IgD-negative memory B cell (primary cell): ENCODE measurements around the gene CCDC85A. TPM values are rescaled to one million over a fixed set of nuclear protein-coding genes. Genes with fewer than 3 reads are reported as not detected.

Experiments used
- H3K27ac Mint-ChIP-seq, 3 donors: one replicate each; pipeline ENCODE4 v1.8.0; 2020 to 2022; ENCODE audit warnings: mild to moderate bottlenecking in 3 of 3, mixed read lengths in 3 of 3, moderate library complexity in 1 of 3
- H3K27me3 Mint-ChIP-seq: one replicate; pipeline ENCODE4 v1.8.0; 2021; ENCODE audit warnings: mixed read lengths
- H3K36me3 Mint-ChIP-seq: one replicate; pipeline ENCODE4 v1.8.0; 2020; ENCODE audit warnings: mild to moderate bottlenecking, mixed read lengths
- H3K4me1 Mint-ChIP-seq, 3 donors: one replicate each; pipeline ENCODE4 v1.8.0; 2020 to 2022; ENCODE audit warnings: mixed read lengths in 3 of 3, mild to moderate bottlenecking in 1 of 3
- H3K4me3 Mint-ChIP-seq, 4 donors: one replicate each; pipeline ENCODE4 v1.8.0; 2020 to 2022; ENCODE audit warnings: mild to moderate bottlenecking in 4 of 4, mixed read lengths in 4 of 4, moderate library complexity in 3 of 4
- H3K9me3 Mint-ChIP-seq, 3 donors: one replicate each; pipeline ENCODE4 v1.8.0; 2020 to 2021; ENCODE audit warnings: mixed read lengths in 3 of 3, mild to moderate bottlenecking in 1 of 3
- polyA plus RNA-seq: library from polyadenylated mRNA; unstranded; fragments of 300-500 nt; fragmentation: Illumina TruSeq; gene quantifications from one replicate; pipeline ENCODE4 v1.2.3, GENCODE V29; 2021

Gene CCDC85A
- polyA plus RNA-seq, 1 donor from 2014 or later: 0.15 TPM

DNA sequence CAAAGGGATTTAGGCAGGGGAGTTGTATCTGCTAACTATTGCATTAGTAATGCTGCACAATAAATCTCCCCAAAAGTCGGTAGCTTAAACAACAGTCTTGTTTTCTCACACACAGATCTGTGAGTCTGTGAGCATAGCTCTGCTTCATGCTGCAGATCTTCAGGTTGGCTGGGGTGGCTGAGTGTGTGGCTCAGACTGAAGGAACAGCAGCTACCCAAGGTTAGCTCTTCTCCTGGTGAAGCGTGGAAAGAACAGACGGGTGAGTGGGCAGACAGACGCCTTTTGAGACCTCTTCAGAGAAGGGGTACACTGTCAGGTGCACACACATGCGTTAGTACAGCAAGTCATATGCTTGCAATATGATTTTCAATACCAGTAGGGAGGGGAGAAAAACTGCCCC, 3.9 kb upstream of the CCDC85A start:
- Mint-ChIP-seq H3K9me3 (peaks cover 0 to 4% (median 0%) of the 10 kb centered on the region in 3 donors), H3K4me1 (peaks cover 0 to 5% (median 2%) of the 10 kb centered on the region in 3 donors), H3K27me3 (peaks cover 28% of the 10 kb centered on the region), H3K36me3 (no peaks in the 10 kb centered on the region), H3K27ac (no peak overlapping the region), H3K4me3 (no peak overlapping the region)

GRCh38 chr2:56182420-56182819, 1.4 kb upstream of the CCDC85A start:
- Mint-ChIP-seq H3K36me3 (no peaks in the 10 kb centered on the region), H3K27ac (no peak overlapping the region), H3K9me3 (peaks cover 0 to 4% (median 0%) of the 10 kb centered on the region in 3 donors), H3K27me3 (peaks cover 38% of the 10 kb centered on the region), H3K4me1 (peaks cover 0 to 7% (median 5%) of the 10 kb centered on the region in 3 donors), H3K4me3 (peak overlapping the region in 1 of 4 donors; percentile 60)

- Mint-ChIP-seq H3K27me3 (peaks cover 32% of the 10 kb centered on the region), H3K4me3 (peak overlapping the region in 2 of 4 donors; percentile 55 to 73), H3K4me1 (peaks cover 0 to 7% (median 5%) of the 10 kb centered on the region in 3 donors), H3K9me3 (peaks cover 0 to 4% (median 0%) of the 10 kb centered on the region in 3 donors), H3K36me3 (no peaks in the 10 kb centered on the region), H3K27ac (no peak overlapping the region)
These were observed 766 bp downstream of the CCDC85A start for GRCh38 chr2:56184500-56185011.

DNA sequence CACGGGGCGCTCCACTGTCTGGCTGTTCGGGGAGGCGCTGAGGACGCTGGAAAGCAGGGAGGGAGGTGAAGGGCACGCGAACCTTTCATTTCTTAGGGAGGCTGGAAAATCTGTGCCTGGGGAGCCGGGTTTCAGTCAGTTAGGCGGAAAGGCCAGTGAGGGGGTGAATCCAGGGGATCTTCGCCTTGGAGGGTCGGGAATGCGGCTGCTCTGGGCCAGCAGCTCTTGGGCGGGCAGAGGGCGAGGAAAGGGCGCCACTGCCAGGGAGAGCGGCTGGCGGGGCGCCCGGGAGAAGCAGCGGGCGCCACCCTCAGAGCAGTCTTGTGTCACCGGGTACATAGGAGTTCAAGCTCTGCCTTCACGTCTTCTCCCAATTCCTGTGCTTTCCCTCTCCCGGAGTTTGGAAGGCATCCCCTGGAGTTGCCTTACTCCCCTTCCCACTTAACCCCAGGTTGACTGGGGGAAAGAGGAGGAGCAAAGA, 1.4 kb downstream of the CCDC85A start:
- peaks cover 32% of the 10 kb centered on the region for H3K27me3 Mint-ChIP-seq
- H3K27ac Mint-ChIP-seq: peak overlapping the region in 2 of 3 donors; percentile 43 to 74
- H3K4me3 Mint-ChIP-seq: peak overlapping the region; percentile 19 to 73 (median 43)
- no peaks in the 10 kb centered on the region for H3K36me3 Mint-ChIP-seq
- peaks cover 0 to 4% (median 0%) of the 10 kb centered on the region in 3 donors for H3K9me3 Mint-ChIP-seq
- peaks cover 0 to 7% (median 5%) of the 10 kb centered on the region in 3 donors for H3K4me1 Mint-ChIP-seq

DNA sequence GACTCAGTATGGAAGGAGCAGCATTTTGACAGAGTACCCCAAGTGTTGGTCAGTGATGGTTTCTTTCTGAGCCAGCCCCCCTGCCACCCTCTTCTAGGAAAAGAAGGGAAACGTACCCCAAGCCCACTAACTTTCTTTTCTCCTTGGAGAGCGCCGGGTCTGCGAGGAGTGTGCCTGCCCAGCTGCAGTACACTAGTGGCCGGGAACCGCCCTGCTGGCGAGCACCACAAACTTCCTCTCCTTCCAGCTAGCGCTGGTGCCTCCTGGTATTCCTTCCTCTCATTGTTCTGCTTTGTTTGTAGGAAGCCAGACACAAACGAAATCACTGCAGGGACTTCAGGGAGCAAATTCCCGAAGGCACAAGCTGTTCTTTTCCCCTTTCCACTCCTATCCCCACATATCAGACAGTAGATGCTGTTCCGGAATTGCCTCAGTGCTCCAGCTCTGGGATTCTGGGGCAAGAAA, 1.8 kb downstream of the CCDC85A start:
- Mint-ChIP-seq H3K4me3 (peak overlapping the region; percentile 19 to 73 (median 62)), H3K36me3 (no peaks in the 10 kb centered on the region), H3K4me1 (peaks cover 0 to 7% (median 5%) of the 10 kb centered on the region in 3 donors), H3K9me3 (peaks cover 0 to 4% (median 0%) of the 10 kb centered on the region in 3 donors), H3K27ac (peak overlapping the region in 1 of 3 donors; percentile 74), H3K27me3 (peaks cover 30% of the 10 kb centered on the region)

GRCh38 chr2:56191617-56192016, 7.8 kb downstream of the CCDC85A start:
- no peak overlapping the region for H3K27ac Mint-ChIP-seq
- no peak overlapping the region for H3K4me3 Mint-ChIP-seq
- no peaks in the 10 kb centered on the region for H3K4me1 Mint-ChIP-seq
- H3K36me3 Mint-ChIP-seq: no peaks in the 10 kb centered on the region
- H3K27me3 Mint-ChIP-seq: peaks cover 8% of the 10 kb centered on the region
- H3K9me3 Mint-ChIP-seq: no peaks in the 10 kb centered on the region

- Mint-ChIP-seq H3K4me3 (no peak overlapping the region), H3K4me1 (no peaks in the 10 kb centered on the region), H3K36me3 (no peaks in the 10 kb centered on the region), H3K9me3 (no peaks in the 10 kb centered on the region), H3K27ac (no peak overlapping the region), H3K27me3 (peaks cover 8% of the 10 kb centered on the region)
These were observed 9.0 kb downstream of the CCDC85A start for GRCh38 chr2:56192664-56193305.

GRCh38 chr2:56195563-56195962, 11.8 kb downstream of the CCDC85A start:
- H3K36me3 Mint-ChIP-seq: no peaks in the 10 kb centered on the region
- H3K27me3 Mint-ChIP-seq: peaks cover 5% of the 10 kb centered on the region
- no peaks in the 10 kb centered on the region for H3K4me1 Mint-ChIP-seq
- no peak overlapping the region for H3K4me3 Mint-ChIP-seq
- no peaks in the 10 kb centered on the region for H3K9me3 Mint-ChIP-seq
- no peak overlapping the region for H3K27ac Mint-ChIP-seq

- H3K9me3 Mint-ChIP-seq: no peaks in the 10 kb centered on the region
- H3K4me1 Mint-ChIP-seq: no peaks in the 10 kb centered on the region
- H3K36me3 Mint-ChIP-seq: no peaks in the 10 kb centered on the region
- no peak overlapping the region for H3K4me3 Mint-ChIP-seq
- H3K27ac Mint-ChIP-seq: no peak overlapping the region
- no peaks in the 10 kb centered on the region for H3K27me3 Mint-ChIP-seq
These were observed 14.0 kb downstream of the CCDC85A start for GRCh38 chr2:56197816-56198215.

- Mint-ChIP-seq H3K9me3 (no peaks in the 10 kb centered on the region), H3K27ac (no peak overlapping the region), H3K36me3 (no peaks in the 10 kb centered on the region), H3K4me1 (no peaks in the 10 kb centered on the region), H3K27me3 (no peaks in the 10 kb centered on the region), H3K4me3 (no peak overlapping the region)
These were observed 15.1 kb downstream of the CCDC85A start for GRCh38 chr2:56198936-56199335.

GRCh38 chr2:56199492-56199891, 15.7 kb downstream of the CCDC85A start:
- Mint-ChIP-seq H3K4me3 (no peak overlapping the region), H3K9me3 (no peaks in the 10 kb centered on the region), H3K4me1 (no peaks in the 10 kb centered on the region), H3K27ac (no peak overlapping the region), H3K36me3 (no peaks in the 10 kb centered on the region), H3K27me3 (no peaks in the 10 kb centered on the region)

- Mint-ChIP-seq H3K4me3 (no peak overlapping the region), H3K27ac (no peak overlapping the region), H3K9me3 (peaks cover 0 to 4% (median 3%) of the 10 kb centered on the region in 3 donors), H3K4me1 (no peaks in the 10 kb centered on the region), H3K27me3 (no peaks in the 10 kb centered on the region), H3K36me3 (no peaks in the 10 kb centered on the region)
These were observed 18.8 kb downstream of the CCDC85A start for GRCh38 chr2:56202381-56203121.

DNA sequence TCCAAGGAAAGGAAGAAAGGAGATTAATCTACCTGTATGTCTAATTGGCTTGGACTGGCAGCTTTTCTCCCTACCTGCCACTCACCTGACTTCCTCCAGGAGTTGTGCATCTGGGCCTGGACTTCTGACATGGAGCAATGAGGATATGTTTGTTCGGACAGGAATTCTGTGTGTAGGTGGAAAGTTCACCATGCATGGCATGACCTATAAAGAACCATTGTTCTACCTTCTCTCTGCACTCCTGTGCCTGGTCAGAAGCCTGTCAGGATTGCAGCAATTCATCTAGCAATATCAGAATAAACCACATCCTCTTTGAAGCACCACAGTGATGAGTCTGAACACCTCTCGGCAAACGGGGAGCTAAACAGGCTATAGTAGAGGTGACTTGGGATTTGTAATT, 20.8 kb downstream of the CCDC85A start:
- no peaks in the 10 kb centered on the region for H3K4me1 Mint-ChIP-seq
- H3K4me3 Mint-ChIP-seq: no peak overlapping the region
- peaks cover 0 to 4% (median 3%) of the 10 kb centered on the region in 3 donors for H3K9me3 Mint-ChIP-seq

DNA sequence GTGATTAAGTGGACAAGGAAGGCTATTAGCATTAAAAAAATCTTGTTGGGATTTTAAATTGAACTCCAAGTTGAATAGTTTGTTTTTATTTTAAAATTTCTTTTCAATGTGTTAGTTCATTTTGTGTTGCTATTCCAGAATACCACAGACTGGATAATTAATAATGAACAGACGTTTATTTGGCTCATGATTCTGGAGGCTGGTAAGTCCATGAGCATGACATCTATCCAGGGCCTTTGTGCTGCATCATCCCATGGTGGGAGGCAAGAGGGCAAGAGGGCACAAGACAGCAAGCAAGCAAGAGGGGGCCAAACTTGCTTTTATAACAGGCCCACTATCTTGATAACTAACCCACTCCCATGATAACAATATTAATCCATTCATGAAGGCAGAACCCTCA, 22.5 kb downstream of the CCDC85A start:
- H3K4me1 Mint-ChIP-seq: no peaks in the 10 kb centered on the region
- H3K4me3 Mint-ChIP-seq: no peak overlapping the region

More for the DNA sequence above, 20.8 kb downstream of the CCDC85A start:
- Mint-ChIP-seq H3K27ac (no peak overlapping the region), H3K36me3 (no peaks in the 10 kb centered on the region), H3K27me3 (no peaks in the 10 kb centered on the region)

GRCh38 chr2:56207760-56208159, 24.0 kb downstream of the CCDC85A start:
- no peaks in the 10 kb centered on the region for H3K27me3 Mint-ChIP-seq
- H3K4me3 Mint-ChIP-seq: no peak overlapping the region
- no peaks in the 10 kb centered on the region for H3K36me3 Mint-ChIP-seq
- H3K27ac Mint-ChIP-seq: no peak overlapping the region
- H3K4me1 Mint-ChIP-seq: no peaks in the 10 kb centered on the region
- peaks cover 0 to 4% (median 3%) of the 10 kb centered on the region in 3 donors for H3K9me3 Mint-ChIP-seq

More for the DNA sequence above, 22.5 kb downstream of the CCDC85A start:
- Mint-ChIP-seq H3K27me3 (no peaks in the 10 kb centered on the region), H3K27ac (no peak overlapping the region), H3K36me3 (no peaks in the 10 kb centered on the region), H3K9me3 (peaks cover 0 to 4% (median 3%) of the 10 kb centered on the region in 3 donors)
